Measurements from ENCODE around the gene GK. TPM values are rescaled to one million over a fixed set of nuclear protein-coding genes. Genes with fewer than 3 reads are reported as not detected.

The GK gene
- total RNA-seq, 1 experiment from 2014 or later: 6.3 TPM

- H3K4me3 ChIP-seq (ENCODE audit: low read depth, low read length, poor library complexity, severe bottlenecking): no peak overlapping the region
- no peaks in the 10 kb centered on the region for H3K9me3 ChIP-seq (ENCODE audit: low read depth, low read length, poor library complexity, severe bottlenecking)
- BruUV-seq (replicated peaks): no TSS peak
- H3K4me1 ChIP-seq (ENCODE audit: insufficient read depth, low read length, poor library complexity, severe bottlenecking): no peaks in the 10 kb centered on the region
- H3K27ac ChIP-seq (ENCODE audit: low read depth, low read length, poor library complexity, severe bottlenecking): no peak overlapping the region
- DNase-seq (ENCODE audit: low spot score): no peak
- POLR2A ChIA-PET (ENCODE audit: low non-redundant PET): no interaction called here
- H3K36me3 ChIP-seq (ENCODE audit: insufficient read depth, low read length, poor library complexity, severe bottlenecking): no peaks in the 10 kb centered on the region
- TF ChIP-seq EZH2 (IDR thresholded peaks at IDR 0.05; ENCODE audit: borderline replicate concordance, low read depth, low read length, poor library complexity, severe bottlenecking) (no peak), CTCF (conservative IDR thresholded peaks at IDR 0.05; ENCODE audit: low read depth, low read length) (no peak)
- intact Hi-C loops (cut with micrococcal nuclease; ENCODE audit: unreplicated experiment): no loop called here
- H3K27me3 ChIP-seq (replicated peaks; ENCODE audit: insufficient read depth, low read depth, low read length, poor library complexity): no peaks in the 10 kb centered on the region
- CTCF ChIA-PET: interaction anchor here (0.6 kb wide), 1 partner anchor 530 kb away, joined by 5 read pairs; no protein-coding TSS in a partner anchor
Observed at GRCh38 chrX:30706216-30706775, 53.1 kb downstream of the GK start.

- POLR2A ChIA-PET (ENCODE audit: low non-redundant PET): no interaction called here
- DNase-seq (ENCODE audit: low spot score): no peak
- intact Hi-C loops (cut with micrococcal nuclease; ENCODE audit: unreplicated experiment): loop anchor here (2.0 to 10.0 kb wide), 2 partner anchors 77 to 437 kb away; no protein-coding TSS in a partner anchor
Observed at GRCh38 chrX:30712214-30712613, 59.0 kb downstream of the GK start.

GRCh38 chrX:30713061-30713525, 59.9 kb downstream of the GK start:
- ChIA-PET CTCF (interaction anchor here (0.6 kb wide), 1 partner anchor 78 kb away, joined by 5 read pairs; no protein-coding TSS in a partner anchor), POLR2A (ENCODE audit: low non-redundant PET) (no interaction called here)
- Histone ChIP-seq H3K27ac (ENCODE audit: low read depth, low read length, poor library complexity, severe bottlenecking) (no peak overlapping the region), H3K27me3 (replicated peaks; ENCODE audit: insufficient read depth, low read depth, low read length, poor library complexity) (no peaks in the 10 kb centered on the region), H3K36me3 (ENCODE audit: insufficient read depth, low read length, poor library complexity, severe bottlenecking) (no peaks in the 10 kb centered on the region), H3K9me3 (ENCODE audit: low read depth, low read length, poor library complexity, severe bottlenecking) (no peaks in the 10 kb centered on the region), H3K4me3 (ENCODE audit: low read depth, low read length, poor library complexity, severe bottlenecking) (no peak overlapping the region), H3K4me1 (ENCODE audit: insufficient read depth, low read length, poor library complexity, severe bottlenecking) (no peaks in the 10 kb centered on the region)
- intact Hi-C loops (cut with micrococcal nuclease; ENCODE audit: unreplicated experiment): loop anchor here (1.0 to 10.0 kb wide), 3 partner anchors 78 to 438 kb away; no protein-coding TSS in a partner anchor
- no TSS peak for BruUV-seq (replicated peaks)
- peak; percentile 76 for DNase-seq (ENCODE audit: low spot score)
- TF ChIP-seq EZH2 (IDR thresholded peaks at IDR 0.05; ENCODE audit: borderline replicate concordance, low read depth, low read length, poor library complexity, severe bottlenecking) (no peak), CTCF (conservative IDR thresholded peaks at IDR 0.05; ENCODE audit: low read depth, low read length) (peak; percentile 80)

More at GRCh38 chrX:30712214-30712613, 59.0 kb downstream of the GK start:
- Histone ChIP-seq H3K36me3 (ENCODE audit: insufficient read depth, low read length, poor library complexity, severe bottlenecking) (no peaks in the 10 kb centered on the region), H3K27ac (ENCODE audit: low read depth, low read length, poor library complexity, severe bottlenecking) (no peak overlapping the region), H3K9me3 (ENCODE audit: low read depth, low read length, poor library complexity, severe bottlenecking) (no peaks in the 10 kb centered on the region), H3K4me1 (ENCODE audit: insufficient read depth, low read length, poor library complexity, severe bottlenecking) (no peaks in the 10 kb centered on the region), H3K4me3 (ENCODE audit: low read depth, low read length, poor library complexity, severe bottlenecking) (no peak overlapping the region), H3K27me3 (replicated peaks; ENCODE audit: insufficient read depth, low read depth, low read length, poor library complexity) (no peaks in the 10 kb centered on the region)
- no TSS peak for BruUV-seq (replicated peaks)
- TF ChIP-seq CTCF (conservative IDR thresholded peaks at IDR 0.05; ENCODE audit: low read depth, low read length) (no peak), EZH2 (IDR thresholded peaks at IDR 0.05; ENCODE audit: borderline replicate concordance, low read depth, low read length, poor library complexity, severe bottlenecking) (no peak)
- CTCF ChIA-PET: no interaction called here

Measured in A673 (cell line).